ENCODE results near the gene PYCR2.
"Not testable (repeated sequence)": the region's sequence is repeated elsewhere in the genome, so short reads cannot be mapped to it uniquely, and the experiment has no call there.

Gene PYCR2

DNA sequence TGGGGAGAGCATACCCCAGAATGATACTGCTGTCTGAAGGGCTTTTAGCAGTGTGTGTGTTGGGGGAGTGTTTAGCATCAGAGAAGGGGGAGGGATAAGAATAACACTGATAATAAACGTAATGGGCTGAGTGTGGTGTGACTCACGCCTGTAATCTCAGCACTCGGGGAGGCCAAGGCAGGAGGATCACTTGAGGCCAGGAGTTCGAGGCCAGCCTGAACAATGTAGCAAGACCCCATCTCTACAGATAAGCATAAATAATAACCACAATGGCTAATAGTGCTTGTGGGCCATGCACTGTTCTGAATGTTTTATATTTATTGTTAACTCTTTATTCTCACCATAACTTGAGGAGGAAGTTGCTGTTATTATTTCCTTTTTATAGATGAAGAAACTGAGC lies 19.5 kb upstream of the PYCR2 start:
- in situ Hi-C loops (cut with MboI; ENCODE audit: low sequenced_read_pairs), result no loop called here

DNA sequence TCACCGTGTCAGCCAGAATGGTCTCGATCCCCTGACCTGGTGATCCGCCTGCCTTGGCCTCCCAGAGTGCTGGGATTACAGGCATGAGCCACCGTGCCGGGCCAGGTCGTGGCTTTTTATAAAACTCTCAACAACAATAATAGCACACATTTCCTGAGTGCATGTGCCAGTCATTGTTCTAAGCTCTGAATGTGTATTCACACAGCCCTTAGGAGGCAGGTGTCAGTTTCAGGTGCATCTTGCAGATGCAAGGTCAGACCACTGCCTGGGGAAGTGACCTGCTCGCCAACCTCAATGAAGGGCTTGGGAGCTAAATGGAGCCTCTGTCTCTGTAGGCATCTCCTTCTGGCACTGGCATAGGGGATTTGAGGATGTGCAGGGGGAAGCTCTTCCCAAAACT lies 18.5 kb upstream of the PYCR2 start:
- in situ Hi-C loops (cut with MboI; ENCODE audit: low sequenced_read_pairs), result no loop called here

DNA sequence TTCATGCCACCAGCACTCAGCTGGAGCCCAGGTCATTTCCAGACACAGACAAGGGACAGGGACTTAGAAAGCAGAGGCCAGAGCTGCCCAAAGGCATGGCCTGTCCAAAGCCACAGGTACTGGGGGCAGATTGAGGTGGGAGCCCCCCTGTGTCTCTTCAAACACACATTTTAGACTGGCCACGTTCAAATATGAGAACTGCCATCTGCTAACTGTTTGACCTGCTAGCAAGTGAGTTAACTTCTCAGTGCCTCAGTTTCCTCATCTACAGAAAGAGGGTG lies 17.8 kb upstream of the PYCR2 start:
- in situ Hi-C loops (cut with MboI; ENCODE audit: low sequenced_read_pairs), result no loop called here

DNA sequence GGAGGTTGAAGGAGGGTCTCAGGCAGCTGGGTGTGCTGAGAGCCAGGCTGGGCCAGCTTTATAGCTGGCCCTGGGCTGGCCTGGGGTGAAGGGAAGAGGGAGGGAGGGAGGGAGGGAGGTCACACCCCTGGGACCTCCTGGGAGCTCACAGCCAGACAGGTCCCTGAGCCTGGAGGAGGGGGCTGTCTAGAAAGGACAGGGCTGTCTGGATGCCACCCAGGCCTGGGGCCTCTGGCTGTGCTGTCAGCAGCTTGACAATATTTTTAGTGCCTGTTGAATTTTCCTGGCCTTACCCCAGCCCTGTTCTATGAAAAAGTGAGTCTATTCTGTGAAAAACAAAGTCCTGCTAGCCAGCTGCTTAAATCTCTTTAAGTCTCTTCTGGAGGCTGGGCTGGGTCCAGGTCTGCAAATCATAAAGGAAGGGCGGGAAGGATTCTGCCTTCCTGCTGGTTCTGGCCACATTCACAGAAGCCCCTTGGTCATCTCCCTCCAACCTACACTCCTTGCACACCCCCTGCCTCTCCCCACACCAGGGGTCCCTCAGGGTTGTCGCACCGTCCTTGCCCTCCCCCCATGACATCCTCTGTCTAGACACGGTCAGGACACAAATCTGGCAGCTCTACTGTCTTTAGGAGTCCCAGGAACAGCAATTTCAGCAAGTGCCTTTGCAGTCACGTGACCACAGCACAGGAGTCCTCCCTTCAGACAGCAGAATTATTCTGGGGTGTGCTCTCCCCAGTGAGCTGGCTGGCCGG lies 17.3 kb upstream of the PYCR2 start, which contains the start of gene LEFTY2:
TSS of gene LEFTY2 (minus strand) at position 34 of the 755 bp plus-strand sequence. CDS start 80 bp downstream, outside the sequence.
- in situ Hi-C loops (cut with MboI; ENCODE audit: low sequenced_read_pairs), result no loop called here

DNA sequence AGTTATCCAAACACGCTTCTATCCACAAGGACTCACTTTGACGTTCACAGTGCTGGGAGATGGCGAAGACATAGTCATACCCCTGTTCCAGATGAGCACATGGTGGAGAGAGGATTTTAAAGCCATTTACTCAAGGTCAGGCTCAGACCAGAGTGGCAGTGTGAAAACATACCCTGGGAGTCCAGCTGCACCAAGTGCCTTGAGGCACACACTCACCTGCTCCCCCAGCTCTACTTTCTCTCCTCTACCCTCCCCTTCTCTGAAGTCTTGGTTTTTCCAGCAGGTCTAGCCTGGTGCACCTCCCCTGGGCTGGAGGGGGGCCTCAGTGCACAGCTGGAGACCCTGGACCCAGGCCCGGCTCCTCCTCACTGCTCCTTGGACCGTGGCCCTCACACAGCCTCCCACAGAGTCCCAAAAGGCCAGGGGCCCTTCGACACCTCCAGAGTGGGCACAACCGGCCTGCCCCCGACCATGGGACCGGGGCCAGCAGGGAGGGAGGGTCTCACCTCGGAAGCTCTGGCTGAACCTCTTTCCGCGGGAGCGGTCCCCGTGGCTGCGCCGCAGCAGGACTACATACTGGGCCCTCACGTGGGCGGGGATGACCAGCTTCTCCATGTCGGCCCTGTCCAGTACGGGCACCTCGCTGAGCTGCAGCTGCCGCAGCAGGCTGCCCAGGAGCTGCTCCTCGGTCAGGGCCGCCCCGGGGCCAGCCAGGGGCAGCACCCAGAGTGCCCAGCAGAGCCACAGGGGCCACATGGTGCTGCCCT lies 16.5 kb upstream of the PYCR2 start:
- in situ Hi-C loops (cut with MboI; ENCODE audit: low sequenced_read_pairs), result no loop called here

DNA sequence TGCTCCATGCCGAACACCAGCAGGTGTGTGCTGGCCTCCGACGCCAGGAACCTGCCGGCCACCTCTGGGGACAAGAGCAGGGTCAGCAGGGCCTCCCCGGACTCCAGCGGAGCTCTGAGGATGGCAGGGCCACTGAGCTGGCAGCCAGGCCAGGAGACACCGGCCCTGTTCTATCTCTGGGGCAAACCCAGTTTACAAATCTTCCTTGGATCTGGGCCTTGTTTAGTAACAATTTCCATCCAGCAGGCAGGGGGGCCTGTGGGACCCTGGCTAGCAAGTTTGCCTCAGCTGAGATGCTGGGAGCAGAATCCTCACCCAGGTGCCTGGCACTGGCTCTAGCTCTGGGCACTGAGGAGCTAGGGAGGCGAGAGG lies 15.9 kb upstream of the PYCR2 start:
- in situ Hi-C loops (cut with MboI; ENCODE audit: low sequenced_read_pairs), result not testable (repeated sequence)

DNA sequence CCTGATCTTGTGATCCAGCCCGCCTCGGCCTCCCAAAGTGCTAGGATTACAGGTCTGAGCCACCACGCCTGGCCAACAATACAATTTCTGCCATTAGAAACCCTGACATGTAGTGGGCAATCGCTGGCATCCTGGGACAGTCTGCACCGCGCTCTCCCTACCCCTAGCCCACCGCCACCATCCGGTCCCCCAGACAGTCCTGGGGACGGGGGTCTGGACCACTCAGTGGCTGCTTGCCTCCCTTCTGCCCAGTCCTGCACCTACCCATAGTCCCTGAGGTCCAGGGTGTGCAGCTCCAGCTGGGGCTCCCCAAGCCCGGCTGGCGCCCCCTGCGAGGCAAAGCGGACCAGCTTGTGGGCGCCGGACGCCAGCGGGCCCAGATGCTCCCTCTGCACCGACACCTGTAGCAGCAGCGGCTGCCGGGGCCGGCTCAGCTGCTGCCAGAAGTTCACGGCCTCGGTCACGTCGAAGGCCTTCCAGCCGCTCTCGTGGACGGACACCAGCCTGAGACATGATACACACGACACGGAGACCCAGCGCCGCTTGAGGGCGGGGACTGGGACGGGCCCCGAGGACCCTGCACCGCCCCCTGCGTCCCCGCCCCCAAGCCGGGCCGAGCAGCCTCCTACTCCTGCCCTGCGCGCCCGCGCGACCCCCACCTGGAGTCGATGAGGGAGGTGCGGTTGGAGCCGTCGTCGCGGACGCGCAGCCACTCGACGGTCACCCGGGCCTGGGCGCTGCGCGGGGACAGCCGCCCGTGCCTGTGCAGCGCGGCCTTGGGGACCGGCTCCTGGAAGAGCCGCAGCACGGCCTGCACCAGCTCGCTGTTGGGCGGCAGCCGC lies 15.3 kb upstream of the PYCR2 start:
- in situ Hi-C loops (cut with MboI; ENCODE audit: low sequenced_read_pairs), result not testable (repeated sequence)

DNA sequence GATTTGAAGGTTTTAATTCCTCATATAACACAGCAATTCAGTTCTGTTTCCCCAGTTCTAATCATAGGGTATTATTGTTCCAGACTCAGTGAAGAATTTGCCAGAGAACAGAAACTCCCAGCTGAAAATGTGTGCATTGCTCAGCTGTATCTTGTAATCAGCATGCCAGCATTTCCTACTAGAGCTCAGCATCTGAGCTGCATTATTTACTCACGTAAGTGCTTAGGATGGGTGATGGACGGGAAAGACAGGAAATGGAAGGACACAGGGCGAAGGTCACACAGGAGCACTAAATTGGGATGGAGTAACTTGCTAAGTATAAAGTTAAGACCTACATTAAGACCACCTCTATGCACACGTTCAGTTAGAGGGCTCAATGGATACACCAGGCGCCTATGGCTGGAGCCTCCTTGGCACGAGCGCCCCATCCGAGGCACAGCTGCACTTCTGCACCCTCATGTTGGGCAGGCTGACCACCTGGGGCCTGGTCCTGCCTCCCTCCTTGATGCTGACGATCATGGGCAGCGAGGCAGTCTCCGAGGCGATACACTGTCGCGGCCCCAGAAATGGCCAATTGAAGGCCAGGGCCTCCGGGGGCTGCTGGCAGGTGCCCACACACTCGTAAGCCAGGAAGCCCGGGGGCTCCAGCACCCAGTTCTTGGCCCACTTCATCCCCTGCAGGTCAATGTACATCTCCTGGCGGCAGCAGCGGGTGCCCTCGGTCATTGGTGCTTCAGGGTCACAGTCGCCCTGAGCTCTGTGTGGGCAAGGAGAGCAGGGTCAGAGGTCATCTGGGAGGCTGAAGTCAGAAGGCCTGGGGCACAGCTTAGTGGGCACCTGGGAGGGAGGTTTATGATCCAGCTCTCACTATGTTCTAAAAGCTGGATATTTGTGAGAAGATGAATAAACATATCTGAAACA lies 13.3 kb upstream of the PYCR2 start:
- in situ Hi-C loops (cut with MboI; ENCODE audit: low sequenced_read_pairs), result no loop called here

DNA sequence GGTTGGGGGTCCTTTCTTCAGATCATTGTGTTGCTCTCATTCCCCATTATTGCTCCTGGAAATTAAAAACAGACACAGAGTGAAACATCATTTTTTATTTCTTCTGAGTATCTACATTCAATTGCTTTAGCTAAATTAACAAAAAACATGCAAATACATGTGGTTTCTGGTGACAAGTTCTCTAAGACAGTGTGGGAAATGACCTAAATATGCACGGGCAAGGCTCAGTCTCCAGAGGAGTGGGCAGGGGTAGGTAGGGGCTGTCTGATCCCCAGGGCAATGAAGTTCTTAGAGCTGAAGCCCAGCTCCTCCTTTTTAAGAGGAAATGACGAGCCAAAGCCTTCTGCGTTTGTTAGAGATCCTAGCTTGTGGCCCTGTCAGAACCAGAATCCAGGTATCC lies 12.5 kb upstream of the PYCR2 start:
- in situ Hi-C loops (cut with MboI; ENCODE audit: low sequenced_read_pairs), result no loop called here

DNA sequence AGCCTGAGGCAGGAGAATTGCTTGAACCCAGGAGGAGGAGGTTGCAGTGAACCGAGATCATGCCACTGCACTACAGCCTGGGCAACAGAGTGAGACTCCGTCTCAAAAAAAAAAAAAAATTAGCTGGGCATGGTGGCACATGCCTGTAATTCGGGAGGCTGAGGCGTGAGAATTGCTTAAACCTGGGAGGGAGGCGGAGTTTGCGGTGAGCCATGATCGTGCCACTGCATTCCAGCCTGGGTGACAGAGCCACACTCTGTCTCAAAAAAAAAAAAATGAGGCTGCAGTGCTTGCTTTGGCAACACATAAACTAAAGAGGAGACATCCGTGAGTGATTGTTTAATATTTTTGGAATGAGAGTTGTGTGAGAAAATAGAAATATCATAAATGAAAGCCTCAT lies 12.0 kb upstream of the PYCR2 start:
- in situ Hi-C loops (cut with MboI; ENCODE audit: low sequenced_read_pairs), result not testable (repeated sequence)

DNA sequence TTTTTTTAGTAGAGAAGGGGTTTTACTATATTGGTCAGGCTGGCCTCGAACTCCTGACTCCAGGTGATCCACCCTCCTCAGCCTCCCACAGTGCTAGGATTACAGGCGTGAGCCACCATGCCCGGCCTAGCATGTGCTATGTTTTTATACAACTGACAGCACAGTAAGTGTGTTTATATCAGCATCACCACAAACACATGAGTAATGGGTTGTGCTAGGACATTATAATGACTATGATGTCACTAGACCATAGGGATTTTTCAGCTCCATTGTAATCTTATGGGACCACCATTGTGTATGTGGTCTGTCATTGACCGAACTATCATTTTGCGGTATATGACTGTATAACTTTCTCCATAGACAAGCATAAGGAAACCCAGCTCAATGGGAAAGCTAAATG lies 10.7 kb upstream of the PYCR2 start:
- in situ Hi-C loops (cut with MboI; ENCODE audit: low sequenced_read_pairs), result no loop called here

DNA sequence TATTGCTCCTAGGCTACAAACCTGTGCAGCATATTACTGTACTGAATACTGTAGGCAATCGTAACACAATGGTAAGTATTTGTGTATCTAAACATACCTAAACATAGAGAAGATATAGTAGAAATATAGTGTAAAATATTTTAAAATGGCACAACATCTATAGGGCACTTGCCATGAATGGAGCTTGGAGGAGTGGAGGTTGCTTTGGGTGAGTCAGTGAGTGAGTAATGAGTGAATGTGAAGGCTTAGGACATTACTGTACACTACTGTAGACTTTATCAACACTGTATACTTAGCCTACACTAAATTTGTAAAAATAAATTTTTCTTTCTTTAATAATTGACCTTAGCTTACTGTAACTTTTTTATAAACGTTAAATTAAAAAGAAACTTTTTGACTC lies 9.0 kb upstream of the PYCR2 start:
- in situ Hi-C loops (cut with MboI; ENCODE audit: low sequenced_read_pairs), result no loop called here

DNA sequence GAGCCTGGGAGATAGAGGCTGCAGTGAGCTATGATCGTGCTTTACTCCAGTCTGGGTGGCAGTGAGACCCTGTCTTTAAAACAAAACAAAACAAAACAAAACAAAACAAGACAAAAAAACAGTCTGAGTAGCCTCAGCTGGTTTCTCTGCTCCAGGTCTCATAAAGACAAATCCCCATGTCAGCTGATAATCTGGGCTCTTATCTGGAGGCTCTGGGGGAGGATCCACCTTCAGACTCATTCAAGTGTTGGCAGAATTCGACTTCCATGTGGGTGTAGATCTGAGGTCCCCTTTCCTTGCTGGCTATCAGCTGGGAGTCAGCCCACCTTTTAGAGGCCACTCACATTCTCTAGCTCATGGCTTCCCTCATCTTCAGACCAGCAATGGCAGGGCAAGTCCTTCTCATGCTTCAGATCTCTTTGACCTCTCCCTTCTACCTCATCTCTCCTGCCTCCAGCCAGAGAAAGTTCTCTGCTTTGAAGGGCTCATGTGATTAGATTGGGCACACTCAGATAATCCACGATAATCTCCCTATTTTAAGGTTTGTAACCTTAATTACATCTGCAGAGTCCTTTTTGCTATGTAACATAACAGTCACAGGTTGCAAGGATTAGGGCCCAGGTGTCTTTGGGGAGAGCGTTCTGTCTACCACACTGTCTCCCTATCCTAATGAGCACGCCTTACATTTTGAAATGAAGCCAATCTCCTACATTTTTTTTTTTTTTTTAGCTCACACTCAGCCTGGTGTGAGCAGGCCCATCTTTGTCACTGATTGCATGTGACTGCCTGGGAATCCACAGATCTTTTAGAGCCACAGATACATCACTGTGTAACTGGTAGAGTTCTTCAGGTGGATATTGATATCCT lies 7.5 kb upstream of the PYCR2 start:
- in situ Hi-C loops (cut with MboI; ENCODE audit: low sequenced_read_pairs), result no loop called here

DNA sequence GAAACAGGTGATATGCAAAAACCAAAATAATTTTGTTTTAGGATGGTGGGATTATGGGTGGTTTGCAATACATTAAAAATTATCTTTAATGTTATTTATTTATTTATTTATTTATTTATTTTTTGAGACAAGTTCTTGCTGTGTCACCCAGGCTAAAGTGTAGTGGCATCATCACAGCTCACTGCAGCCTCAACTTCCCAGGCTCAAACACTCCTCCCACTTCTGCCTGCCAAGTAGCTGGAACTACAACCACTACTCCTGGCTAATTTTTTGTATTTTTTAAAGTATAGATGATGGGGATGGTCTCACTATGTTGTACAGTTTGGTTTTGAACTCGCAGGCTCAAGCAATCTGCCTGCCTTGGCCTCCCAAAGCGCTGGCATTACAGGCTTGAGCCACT lies 6.5 kb upstream of the PYCR2 start:
- in situ Hi-C loops (cut with MboI; ENCODE audit: low sequenced_read_pairs), result no loop called here

DNA sequence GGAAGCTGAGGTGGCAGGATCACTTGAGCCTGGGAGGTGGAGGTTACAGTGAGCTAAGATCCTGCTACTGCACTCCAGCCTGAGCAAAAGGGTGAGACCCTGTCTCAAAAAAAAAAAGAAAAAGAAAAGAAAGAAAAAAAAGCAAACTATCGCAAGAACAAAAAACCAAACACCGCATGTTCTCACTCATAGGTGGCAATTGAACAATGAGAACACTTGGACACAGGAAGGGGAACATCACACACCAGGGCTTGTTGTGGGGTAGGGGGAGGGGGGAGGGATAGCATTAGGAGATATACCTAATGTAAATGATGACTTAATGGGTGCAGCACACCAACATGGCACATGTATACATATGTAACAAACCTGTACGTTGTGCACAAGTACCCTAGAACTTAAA lies 5.4 kb upstream of the PYCR2 start:
- in situ Hi-C loops (cut with MboI; ENCODE audit: low sequenced_read_pairs), result not testable (repeated sequence)

DNA sequence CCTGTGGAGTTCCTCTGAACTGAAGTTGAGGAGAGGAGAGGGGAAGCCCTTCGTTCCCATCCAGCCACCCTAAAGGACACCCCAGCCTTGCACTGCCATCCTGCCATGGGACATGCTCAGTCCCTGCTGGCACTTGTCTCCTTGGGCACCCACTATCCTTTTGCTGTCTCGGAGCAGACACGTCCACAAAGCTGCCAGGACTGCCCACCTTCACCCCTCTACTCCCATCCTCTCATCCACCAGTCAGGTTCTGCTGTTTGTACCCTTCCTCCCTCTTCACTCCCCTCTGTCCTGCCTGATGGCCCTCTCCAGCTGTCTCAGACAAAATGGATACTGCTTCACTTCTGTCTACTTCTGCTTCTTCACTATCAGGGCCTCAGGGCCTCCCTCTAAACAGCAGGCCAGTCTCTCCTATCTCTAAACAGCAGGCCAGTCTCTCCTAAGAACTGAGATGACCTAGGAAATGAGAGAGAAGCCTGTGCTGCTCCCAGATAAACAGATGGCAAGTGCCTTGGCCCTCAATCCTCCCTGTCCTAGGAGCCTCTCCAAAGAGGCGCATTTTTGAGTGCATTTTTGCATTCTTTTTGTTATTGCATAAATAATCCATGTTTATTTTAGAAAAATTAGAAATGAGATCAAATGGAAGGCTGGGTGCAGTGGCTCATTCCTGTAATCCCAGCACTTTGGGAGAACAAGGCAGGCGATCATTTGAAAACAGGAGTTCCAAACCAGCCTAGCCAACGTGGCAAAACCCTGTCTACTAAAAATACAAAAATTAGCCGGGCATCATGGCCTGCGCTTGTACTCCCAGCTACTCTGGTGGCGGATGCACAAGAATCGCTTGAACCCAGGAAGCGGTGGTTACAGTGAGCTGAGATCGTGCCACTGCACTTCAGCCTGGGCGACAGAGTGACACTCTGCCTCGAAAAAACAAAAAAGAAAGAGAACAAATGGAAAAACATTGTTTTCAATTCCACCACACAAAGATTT lies 4.4 kb upstream of the PYCR2 start:
- in situ Hi-C loops (cut with MboI; ENCODE audit: low sequenced_read_pairs), result no loop called here

DNA sequence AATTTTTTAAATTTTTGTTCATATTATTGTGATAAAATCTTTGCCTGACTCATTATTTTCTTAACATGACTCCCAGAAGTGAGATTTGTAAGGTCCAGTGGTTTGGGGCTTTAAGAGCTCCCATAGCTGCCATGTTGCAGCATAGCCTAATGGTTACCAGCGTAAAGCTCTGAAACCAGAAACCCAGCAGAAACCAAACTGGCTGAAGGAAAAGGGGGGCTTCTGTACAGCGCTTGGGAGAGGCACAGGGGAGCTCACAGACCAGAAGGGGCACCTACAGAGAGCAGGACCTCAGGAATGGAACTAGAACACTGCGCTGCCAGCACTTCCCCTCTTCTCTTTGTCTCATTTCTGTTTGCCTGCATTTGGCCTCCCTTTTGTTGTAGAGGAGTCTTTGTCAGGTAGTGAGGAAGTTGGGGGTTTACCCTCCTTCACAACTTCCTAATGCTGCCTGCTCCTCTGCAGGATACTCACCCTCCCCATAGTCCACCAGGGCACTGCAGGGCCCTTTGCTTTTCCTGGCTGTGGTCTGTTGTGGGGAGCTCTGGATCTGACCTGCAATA lies 2.6 kb upstream of the PYCR2 start:
- in situ Hi-C loops (cut with MboI; ENCODE audit: low sequenced_read_pairs), result no loop called here

DNA sequence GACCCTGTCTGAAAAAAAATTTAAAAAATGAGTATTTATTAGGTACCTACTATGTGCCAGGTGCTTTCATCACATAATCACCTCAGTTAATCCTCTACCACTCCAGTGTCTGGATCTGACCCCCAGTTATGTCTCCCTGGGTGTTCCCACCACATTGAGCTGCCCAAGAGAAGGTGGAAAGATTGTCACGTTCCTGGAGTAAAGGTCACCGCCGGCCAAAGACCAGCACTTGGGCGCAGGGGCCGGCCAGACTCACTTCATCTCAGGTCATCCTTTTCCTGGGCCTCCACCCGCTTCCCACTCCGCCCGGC lies 714 bp downstream of the PYCR2 start:
- in situ Hi-C loops (cut with MboI; ENCODE audit: low sequenced_read_pairs), result no loop called here

Measured in HL-60/S4 (cell line).